HCEC 1CT (cell line): Measurements from ENCODE around the gene S100A7.

Experiments used
- DNase-seq: peaks from one replicate; pipeline ENCODE4 v3.0.0-alpha.2; 2017

Gene S100A7

GRCh38 chr1:153475282-153475681 is 14.8 kb upstream of the S100A7 start:
- DNase-seq, result no peak

GRCh38 chr1:153474347-153474746 is 13.9 kb upstream of the S100A7 start:
- no peak for DNase-seq

GRCh38 chr1:153470707-153471106 is 10.3 kb upstream of the S100A7 start:
- DNase-seq, result peak; percentile 10

- DNase-seq, result peak; percentile 5
Observed at GRCh38 chr1:153466908-153467307, 6.5 kb upstream of the S100A7 start.

- DNase-seq, result peak; percentile 7
Observed at GRCh38 chr1:153465811-153466636, 5.6 kb upstream of the S100A7 start.

- peak; percentile 35 for DNase-seq
Observed at GRCh38 chr1:153462741-153463140, 2.3 kb upstream of the S100A7 start.

GRCh38 chr1:153459655-153460054 is 796 bp downstream of the S100A7 start:
- no peak for DNase-seq

- no peak for DNase-seq
Observed at GRCh38 chr1:153456396-153456795, 4.1 kb downstream of the S100A7 start.

- peak; percentile 20 for DNase-seq
Observed at GRCh38 chr1:153448851-153449250, 11.6 kb downstream of the S100A7 start.

- DNase-seq, result peak; percentile 89
Observed at GRCh38 chr1:153447498-153448170, 12.8 kb downstream of the S100A7 start.

- no peak for DNase-seq
Observed at GRCh38 chr1:153444078-153444477, 16.4 kb downstream of the S100A7 start.

- no peak for DNase-seq
Observed at GRCh38 chr1:153443486-153443885, 17.0 kb downstream of the S100A7 start.

- no peak for DNase-seq
Observed at GRCh38 chr1:153441238-153441755, 19.2 kb downstream of the S100A7 start.

GRCh38 chr1:153439273-153439672 is 21.2 kb downstream of the S100A7 start:
- DNase-seq, result no peak

- DNase-seq, result no peak
Observed at GRCh38 chr1:153438599-153438998, 21.9 kb downstream of the S100A7 start.

- no peak for DNase-seq
Observed at GRCh38 chr1:153437236-153437635, 23.2 kb downstream of the S100A7 start.

- DNase-seq, result no peak
Observed at GRCh38 chr1:153434746-153435455, 25.6 kb downstream of the S100A7 start.

GRCh38 chr1:153432874-153433681 is 27.4 kb downstream of the S100A7 start:
- DNase-seq, result no peak

- no peak for DNase-seq
Observed at GRCh38 chr1:153431928-153432327, 28.5 kb downstream of the S100A7 start.

- DNase-seq, result no peak
Observed at GRCh38 chr1:153431427-153431826, 29.0 kb downstream of the S100A7 start.

- DNase-seq, result no peak
Observed at GRCh38 chr1:153431002-153431401, 29.4 kb downstream of the S100A7 start.

GRCh38 chr1:153430561-153430960 is 29.9 kb downstream of the S100A7 start:
- no peak for DNase-seq

GRCh38 chr1:153430166-153430553 is 30.3 kb downstream of the S100A7 start:
- DNase-seq, result no peak
